ENCODE measurements around the gene CD9.

DNA sequence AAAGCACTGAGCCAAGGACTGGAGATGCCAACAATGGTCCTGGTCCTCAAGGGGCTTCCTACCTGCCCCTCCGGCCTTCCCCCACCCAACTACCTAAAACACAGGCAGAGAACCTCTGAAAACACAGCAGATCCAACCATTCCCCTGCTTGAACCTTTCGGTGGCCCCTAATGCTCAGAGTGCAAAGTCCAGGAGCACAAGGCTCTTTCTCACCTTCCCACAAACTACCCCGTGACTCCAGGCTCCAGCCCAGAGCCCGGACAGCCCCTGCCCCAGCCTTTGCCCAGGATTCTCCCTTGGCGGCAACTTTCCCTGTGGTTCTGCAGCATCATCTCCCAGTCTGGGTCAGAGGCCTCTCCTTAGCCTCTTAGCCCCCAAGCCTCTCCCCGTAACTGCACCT, 1.6 kb upstream of the CD9 start:
- TF ChIP-seq POLR2AphosphoS5 (IDR thresholded peaks at IDR 0.05; ENCODE audit: borderline replicate concordance, low read depth, low read length) (no peak), EZH2 (IDR thresholded peaks at IDR 0.05) (no peak), FOXP2 (optimal IDR thresholded peaks at IDR 0.05; ENCODE audit: control extremely low read depth, extremely low read length, insufficient read depth) (no peak)

All from SK-N-MC (cell line).